ENCODE results near the gene RXRA.
"Not testable (repeated sequence)": the region's sequence is repeated elsewhere in the genome, so short reads cannot be mapped to it uniquely, and the experiment has no call there.

RXRA gene

GRCh38 chr9:134294153-134295071 lies 31.8 kb upstream of the RXRA start:
- no peak for DNase-seq

- DNase-seq, result no peak
These were observed 31.0 kb upstream of the RXRA start for GRCh38 chr9:134295101-134295745.

GRCh38 chr9:134295746-134296250 lies 30.5 kb upstream of the RXRA start:
- no peak for DNase-seq

GRCh38 chr9:134296301-134297082 lies 29.8 kb upstream of the RXRA start:
- no peak for DNase-seq

- no peak for DNase-seq
These were observed 29.2 kb upstream of the RXRA start for GRCh38 chr9:134297083-134297410.

GRCh38 chr9:134297576-134297975 lies 28.7 kb upstream of the RXRA start:
- DNase-seq, result no peak

- DNase-seq, result no peak
These were observed 28.3 kb upstream of the RXRA start for GRCh38 chr9:134298000-134298399.

GRCh38 chr9:134299068-134299467 lies 27.2 kb upstream of the RXRA start:
- no peak for DNase-seq

GRCh38 chr9:134299883-134300282 lies 26.4 kb upstream of the RXRA start:
- DNase-seq, result no peak

- no peak for DNase-seq
These were observed 24.7 kb upstream of the RXRA start for GRCh38 chr9:134301387-134302129.

GRCh38 chr9:134302130-134302817 lies 24.0 kb upstream of the RXRA start:
- no peak for DNase-seq

GRCh38 chr9:134303601-134304000 lies 22.7 kb upstream of the RXRA start:
- no peak for DNase-seq

- DNase-seq, result no peak
These were observed 22.0 kb upstream of the RXRA start for GRCh38 chr9:134304261-134304660.

- no peak for DNase-seq
These were observed 21.6 kb upstream of the RXRA start for GRCh38 chr9:134304690-134305089.

- DNase-seq, result no peak
These were observed 20.7 kb upstream of the RXRA start for GRCh38 chr9:134305533-134305932.

- DNase-seq, result not testable (repeated sequence)
These were observed 20.2 kb upstream of the RXRA start for GRCh38 chr9:134306042-134306441.

- DNase-seq, result no peak
These were observed 19.3 kb upstream of the RXRA start for GRCh38 chr9:134306636-134307600.

- no peak for DNase-seq
These were observed 18.3 kb upstream of the RXRA start for GRCh38 chr9:134307674-134308638.

GRCh38 chr9:134308639-134309220 lies 17.5 kb upstream of the RXRA start:
- DNase-seq, result not testable (repeated sequence)
